SU-DHL-6 (cell line): ENCODE measurements around the gene ZNF440.
A peak's percentile ranks its signal among the peaks of the same experiment; 100 is the strongest.
"Not testable (repeated sequence)": the region's sequence is repeated elsewhere in the genome, so short reads cannot be mapped to it uniquely, and the experiment has no call there.

Experiments used
- H2AFZ ChIP-seq: fragments of 200-600 bp; sonication (generic); 2 replicates; pipeline ENCODE4 v1.6.1; 2014; ENCODE audit warnings: low read depth, mild to moderate bottlenecking, moderate library complexity, mixed read lengths, antibody characterized with exemption, low read length; ENCODE audit not compliant: severe bottlenecking
- H3F3A ChIP-seq: fragments of 200-600 bp; shearing (Covaris generic); 2 replicates; pipeline ENCODE4 v1.6.0; 2016; ENCODE audit warnings: antibody characterized with exemption, mild to moderate bottlenecking; ENCODE audit not compliant: insufficient read depth
- H3K27ac ChIP-seq: fragments of 200-600 bp; sonication (generic); 2 replicates; pipeline ENCODE4 v1.5.1; 2016; ENCODE audit warnings: low read depth, mild to moderate bottlenecking, low read length, moderate library complexity, mixed read lengths
- H3K27me3 ChIP-seq: fragments of 200-600 bp; sonication (generic), shearing (Covaris generic); 2 replicates; pipeline ENCODE4 v1.6.0; 2014; ENCODE audit warnings: mild to moderate bottlenecking, low read length
- H3K36me3 ChIP-seq: fragments of 200-600 bp; sonication (generic); 2 replicates; pipeline ENCODE4 v1.6.1; 2014; ENCODE audit warnings: mild to moderate bottlenecking, low read length, mixed read lengths
- H3K4me2 ChIP-seq: fragments of 300-600, 200-600 bp; shearing (Covaris generic), sonication (generic); 2 replicates; pipeline ENCODE4 v1.6.0; 2014; ENCODE audit warnings: low read length, low read depth, mild to moderate bottlenecking; ENCODE audit not compliant: poor library complexity, severe bottlenecking
- H3K4me3 ChIP-seq: fragments of 200-600 bp; sonication (generic); 2 replicates; pipeline ENCODE4 v1.5.1; 2014; ENCODE audit warnings: antibody characterized with exemption, low read length, mild to moderate bottlenecking, mixed read lengths; ENCODE audit not compliant: insufficient read depth, poor library complexity, severe bottlenecking
- H3K79me2 ChIP-seq: fragments of 200-600 bp; sonication (generic); 2 replicates; pipeline ENCODE4 v1.6.1; 2014; ENCODE audit warnings: mild to moderate bottlenecking, low read length, moderate library complexity; ENCODE audit not compliant: insufficient read depth
- H3K9ac ChIP-seq: fragments of 200-600 bp; sonication (generic); 2 replicates; pipeline ENCODE4 v1.7.0; 2014; ENCODE audit warnings: mild to moderate bottlenecking, low read length
- H3K9me2 ChIP-seq: fragments of 200-600 bp; sonication (generic); replicated peaks from 2 replicates; pipeline ENCODE4 v1.6.1; 2014; ENCODE audit warnings: low read length; ENCODE audit not compliant: insufficient read depth
- H3K9me3 ChIP-seq: fragments of 200-600 bp; sonication (generic); 2 replicates; pipeline ENCODE4 v1.6.1; 2014; ENCODE audit warnings: low read length, mixed read lengths; ENCODE audit not compliant: insufficient read depth
- H4K20me1 ChIP-seq: fragments of 200-600 bp; sonication (generic); 2 replicates; pipeline ENCODE4 v1.6.1; 2014; ENCODE audit warnings: low read depth, mild to moderate bottlenecking, antibody characterized with exemption, low read length, moderate library complexity, mixed read lengths
- EZH2phosphoT487 ChIP-seq: fragments of 200-600 bp; sonication (generic), shearing (Covaris generic); conservative IDR thresholded peaks from 2 replicates; pipeline ENCODE4 v1.6.1; 2018; ENCODE audit warnings: mild to moderate bottlenecking, antibody characterized with exemption, low read length, moderate library complexity, mixed read lengths
- TF ChIP-seq, protein P1 (sequence below): fragments of 200-600 bp; sonication (generic); IDR thresholded peaks from one replicate; pipeline ENCODE4 v1.5.1; 2017; ENCODE audit warnings: antibody characterized with exemption, mild to moderate bottlenecking, low read length, moderate library complexity; ENCODE audit not compliant: insufficient read depth, poor library complexity, severe bottlenecking

Gene ZNF440

DNA sequence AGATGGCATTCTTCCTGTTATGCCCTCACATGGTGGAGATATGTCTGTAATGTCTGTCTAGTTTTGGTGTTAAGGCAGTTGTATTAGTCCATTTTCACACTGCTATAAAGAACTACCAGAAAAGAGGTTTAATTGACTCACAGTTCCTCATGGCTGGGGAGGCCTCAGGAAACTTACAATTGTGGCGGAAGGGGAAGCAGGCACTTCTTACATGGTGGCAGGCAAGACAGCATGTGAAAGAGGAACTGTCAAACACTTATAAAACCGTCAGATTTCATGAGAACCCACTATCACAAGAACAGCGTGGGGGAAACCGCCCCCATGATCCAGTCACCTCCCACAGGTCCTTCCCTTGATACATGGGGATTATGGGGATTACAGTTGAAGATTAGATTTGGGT is 44.1 kb upstream of the ZNF440 start:
- no peaks in the 10 kb centered on the region for H3K27me3 ChIP-seq
- no peak overlapping the region for H2AFZ ChIP-seq
- H3K9me2 ChIP-seq = no peaks in the 10 kb centered on the region

GRCh38 chr19:11771520-11771919 is 42.6 kb upstream of the ZNF440 start:
- not testable (repeated sequence) for H3K9me2 ChIP-seq, H3F3A ChIP-seq, H3K4me3 ChIP-seq, H3K4me2 ChIP-seq, H3K27ac ChIP-seq, H4K20me1 ChIP-seq, H2AFZ ChIP-seq, H3K27me3 ChIP-seq, H3K9ac ChIP-seq
- TF ChIP-seq, protein P1, sequence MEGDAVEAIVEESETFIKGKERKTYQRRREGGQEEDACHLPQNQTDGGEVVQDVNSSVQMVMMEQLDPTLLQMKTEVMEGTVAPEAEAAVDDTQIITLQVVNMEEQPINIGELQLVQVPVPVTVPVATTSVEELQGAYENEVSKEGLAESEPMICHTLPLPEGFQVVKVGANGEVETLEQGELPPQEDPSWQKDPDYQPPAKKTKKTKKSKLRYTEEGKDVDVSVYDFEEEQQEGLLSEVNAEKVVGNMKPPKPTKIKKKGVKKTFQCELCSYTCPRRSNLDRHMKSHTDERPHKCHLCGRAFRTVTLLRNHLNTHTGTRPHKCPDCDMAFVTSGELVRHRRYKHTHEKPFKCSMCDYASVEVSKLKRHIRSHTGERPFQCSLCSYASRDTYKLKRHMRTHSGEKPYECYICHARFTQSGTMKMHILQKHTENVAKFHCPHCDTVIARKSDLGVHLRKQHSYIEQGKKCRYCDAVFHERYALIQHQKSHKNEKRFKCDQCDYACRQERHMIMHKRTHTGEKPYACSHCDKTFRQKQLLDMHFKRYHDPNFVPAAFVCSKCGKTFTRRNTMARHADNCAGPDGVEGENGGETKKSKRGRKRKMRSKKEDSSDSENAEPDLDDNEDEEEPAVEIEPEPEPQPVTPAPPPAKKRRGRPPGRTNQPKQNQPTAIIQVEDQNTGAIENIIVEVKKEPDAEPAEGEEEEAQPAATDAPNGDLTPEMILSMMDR = peak; percentile 14
- Histone ChIP-seq H3K36me3 (peaks cover 31% of the 10 kb centered on the region), H3K9me3 (peaks cover 18% of the 10 kb centered on the region; the same call in 1 of the 2 replicates), H3K79me2 (peaks cover 72% of the 10 kb centered on the region)

More for the DNA sequence above, 44.1 kb upstream of the ZNF440 start:
- peaks cover 22% of the 10 kb centered on the region for H3K36me3 ChIP-seq
- no peak overlapping the region for H3K4me2 ChIP-seq
- peaks cover 63% of the 10 kb centered on the region for H3K79me2 ChIP-seq
- H4K20me1 ChIP-seq = no peaks in the 10 kb centered on the region
- H3K9me3 ChIP-seq = peaks cover 10% of the 10 kb centered on the region; the same call in 1 of the 2 replicates
- TF ChIP-seq, protein P1 = no peak
- TF ChIP-seq EZH2phosphoT487 = no peak
- no peak overlapping the region for H3K27ac ChIP-seq
- H3K4me3 ChIP-seq = no peak overlapping the region
- no peak overlapping the region for H3K9ac ChIP-seq
- 0 out of 2 replicates have a peak, but pooled peaks cover 6% of the 10 kb centered on the region for H3F3A ChIP-seq

DNA sequence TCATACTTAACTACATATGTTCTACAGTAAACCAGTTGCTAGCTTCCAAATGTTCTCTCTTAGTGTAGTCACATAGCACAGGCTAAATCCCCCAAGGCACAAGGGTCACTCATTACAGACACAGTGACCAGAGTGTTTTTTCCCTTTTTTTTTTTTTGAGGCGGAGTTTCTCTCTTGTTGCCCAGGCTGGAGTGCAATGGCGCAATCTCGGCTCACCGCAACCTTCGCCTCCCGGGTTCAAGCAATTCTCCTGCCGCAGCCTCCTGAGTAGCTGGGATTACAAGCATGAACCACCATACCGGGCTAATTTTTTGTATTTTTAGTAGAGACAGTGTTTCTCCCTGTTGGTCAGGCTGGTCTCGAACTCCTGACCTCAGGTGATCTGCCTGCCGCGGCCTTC is 37.4 kb upstream of the ZNF440 start:
- H3K79me2 ChIP-seq = peaks cover 37% of the 10 kb centered on the region
- H3F3A ChIP-seq, H4K20me1 ChIP-seq, H3K9me2 ChIP-seq, H3K27me3 ChIP-seq, H2AFZ ChIP-seq, H3K4me2 ChIP-seq, H3K4me3 ChIP-seq, H3K27ac ChIP-seq, H3K9ac ChIP-seq: not testable (repeated sequence)
- H3K9me3 ChIP-seq = peaks cover 53% of the 10 kb centered on the region; the same call in 1 of the 2 replicates
- peaks cover 66% of the 10 kb centered on the region for H3K36me3 ChIP-seq

GRCh38 chr19:11780431-11781020 is 33.5 kb upstream of the ZNF440 start:
- H3K79me2 ChIP-seq = peaks cover 15% of the 10 kb centered on the region
- H3K9me2 ChIP-seq = no peaks in the 10 kb centered on the region
- no peak overlapping the region for H3K4me2 ChIP-seq
- H3K9ac ChIP-seq = no peak overlapping the region
- no peaks in the 10 kb centered on the region for H3K27me3 ChIP-seq
- H4K20me1 ChIP-seq = no peaks in the 10 kb centered on the region
- TF ChIP-seq, protein P1 = no peak
- TF ChIP-seq EZH2phosphoT487 = no peak
- peaks cover 73% of the 10 kb centered on the region; the same call in 1 of the 2 replicates for H3K9me3 ChIP-seq
- H2AFZ ChIP-seq = no peak overlapping the region
- H3K36me3 ChIP-seq = peaks cover 73% of the 10 kb centered on the region
- H3F3A ChIP-seq = no peaks in the 10 kb centered on the region
- H3K4me3 ChIP-seq = no peak overlapping the region
- no peak overlapping the region for H3K27ac ChIP-seq
